HG03025 (cell line): ENCODE data around the gene VOPP1.
A peak's percentile ranks its signal among the peaks of the same experiment; 100 is the strongest.
"Not testable (repeated sequence)": the region's sequence is repeated elsewhere in the genome, so short reads cannot be mapped to it uniquely, and the experiment has no call there.

Experiments used
- ATAC-seq: cut with Tn5 transposase; IDR thresholded peaks from one replicate; pipeline ENCODE4 v1.9.1; 2021; ENCODE audit warnings: mild to moderate bottlenecking, moderate library complexity; ENCODE audit not compliant: unreplicated experiment, low FRiP score

The VOPP1 gene

DNA sequence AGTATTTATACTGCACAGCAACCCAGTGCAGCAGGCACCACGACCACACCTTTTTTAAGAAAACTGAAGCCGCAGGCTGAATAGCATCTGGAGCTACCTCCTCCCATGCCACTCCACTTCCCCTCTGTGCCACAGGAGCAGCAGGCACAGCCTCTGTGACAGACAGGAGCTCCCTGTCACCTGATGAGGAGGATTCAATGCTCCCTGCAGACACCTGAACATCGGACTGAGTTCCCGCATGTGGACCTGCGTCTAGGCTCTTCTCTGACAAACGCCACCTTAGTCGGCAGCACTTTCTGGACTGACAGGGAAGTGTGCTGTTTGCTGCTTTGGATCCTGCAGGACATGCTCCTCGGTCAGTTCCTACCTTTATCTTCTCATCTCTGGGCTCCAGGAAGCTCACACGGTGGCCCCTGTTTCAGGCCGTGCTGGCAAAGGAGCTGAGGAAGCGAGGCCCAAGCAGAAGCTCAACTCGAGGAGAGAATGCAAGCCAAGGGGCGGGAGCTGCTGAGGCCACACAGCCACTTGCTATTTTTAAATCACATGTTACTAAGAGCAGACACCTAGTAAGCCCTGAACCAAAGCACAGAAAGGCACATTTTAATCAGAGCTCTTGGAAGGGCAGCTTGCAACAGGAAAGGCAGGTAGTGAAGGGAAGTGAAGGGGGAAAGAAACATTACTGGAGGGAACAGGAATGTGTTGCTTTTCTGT, 56.6 kb downstream of the VOPP1 start:
- peak; percentile 43 for ATAC-seq

DNA sequence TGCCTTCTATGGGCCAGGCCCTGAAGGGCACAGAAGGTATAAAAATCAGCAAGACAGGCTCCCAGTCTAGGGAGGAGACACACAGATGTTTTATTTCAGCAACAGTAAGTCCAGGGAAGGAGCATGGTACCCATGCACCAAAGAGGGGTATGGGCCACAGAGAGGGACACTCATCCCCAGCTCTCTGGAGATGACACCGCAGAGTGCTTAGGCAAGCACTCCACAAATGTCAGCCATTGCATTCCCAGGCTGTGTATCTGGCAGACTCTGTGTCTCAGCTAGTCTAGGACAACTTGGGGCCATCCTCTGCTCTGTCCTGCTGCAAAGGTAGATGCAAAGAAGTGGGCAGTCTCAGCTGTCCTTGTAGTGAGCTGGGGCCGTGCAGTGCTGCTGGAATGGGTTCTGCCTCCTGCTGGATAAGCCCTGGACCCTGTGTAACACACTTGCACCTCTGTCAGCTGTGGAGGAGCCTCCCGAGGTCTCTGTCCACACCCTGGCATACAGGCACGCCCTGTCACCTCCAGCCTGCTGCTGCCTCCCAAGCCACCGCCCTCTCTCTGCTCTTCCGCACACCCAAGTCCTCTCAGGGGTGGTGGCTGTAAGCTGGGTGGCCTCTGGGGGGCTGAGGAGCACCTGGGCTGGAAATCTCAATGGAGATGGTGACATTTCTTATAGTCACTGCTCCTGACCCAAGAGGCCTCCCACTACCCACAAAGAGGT, 57.6 kb downstream of the VOPP1 start:
- no peak for ATAC-seq

DNA sequence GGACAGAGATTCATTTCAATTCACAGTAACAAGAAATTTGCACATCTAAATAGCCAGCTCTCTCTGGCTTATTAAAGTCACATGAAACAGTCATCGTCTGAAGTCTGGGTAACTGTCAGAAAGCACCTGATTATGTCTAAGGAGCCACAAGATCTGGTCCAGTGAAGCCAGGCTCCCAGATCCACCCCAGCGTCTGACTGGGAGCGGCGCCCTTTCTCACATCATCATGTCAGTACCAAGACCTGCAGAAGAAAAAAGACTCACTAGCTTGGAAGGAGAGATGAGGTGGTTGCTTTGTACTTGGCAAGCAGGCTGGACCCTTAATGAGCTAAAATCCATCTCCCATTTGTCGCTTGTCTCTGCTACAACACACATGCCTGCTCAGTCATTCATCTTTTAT, 58.4 kb downstream of the VOPP1 start:
- no peak for ATAC-seq

DNA sequence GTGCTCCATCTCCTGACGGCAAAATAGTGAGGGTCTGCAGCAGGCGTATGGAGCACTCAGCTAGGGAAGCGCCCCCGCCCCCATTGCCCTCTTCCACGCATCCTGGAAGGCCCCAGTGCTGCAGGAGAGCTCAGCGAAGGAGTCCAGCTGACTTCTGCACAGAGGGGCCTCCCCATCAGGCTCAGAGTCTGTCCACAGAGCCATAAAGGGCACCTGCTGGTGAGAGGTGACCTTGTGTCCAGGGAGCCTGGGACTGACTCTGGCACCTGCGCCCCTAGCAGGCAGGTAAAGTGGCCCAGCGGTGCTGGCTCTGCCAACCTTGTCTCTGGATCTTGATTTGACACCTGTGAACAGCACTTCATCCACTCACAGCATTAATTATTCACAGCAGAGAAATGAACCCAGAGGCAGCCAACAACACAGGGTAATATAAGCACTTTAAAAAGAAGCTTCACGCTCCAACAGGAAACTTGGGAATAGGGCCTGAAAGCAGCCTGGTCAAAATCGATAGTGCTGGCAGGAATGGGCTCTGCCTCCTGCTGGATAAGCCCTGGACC, 59.6 kb downstream of the VOPP1 start:
- no peak for ATAC-seq

DNA sequence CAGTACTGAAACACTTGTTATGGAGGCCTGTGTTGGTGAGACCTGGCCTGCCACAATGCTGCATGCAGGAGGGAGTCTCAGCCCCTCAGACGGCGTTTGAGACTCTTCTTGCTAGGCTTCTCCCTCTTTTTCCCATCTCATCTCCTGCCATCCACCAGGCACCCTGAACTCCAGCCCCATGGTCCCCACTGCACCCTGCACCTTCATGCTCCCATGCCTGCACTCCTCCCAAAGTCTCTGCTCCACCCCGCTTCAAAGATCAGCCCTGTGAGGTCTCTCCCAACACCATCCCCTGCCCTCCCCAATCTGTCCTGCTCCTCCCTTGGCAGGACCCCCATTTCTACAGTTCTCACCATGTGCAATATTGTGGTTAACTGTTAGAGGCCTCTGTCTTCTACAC, 61.7 kb downstream of the VOPP1 start:
- ATAC-seq, result no peak

DNA sequence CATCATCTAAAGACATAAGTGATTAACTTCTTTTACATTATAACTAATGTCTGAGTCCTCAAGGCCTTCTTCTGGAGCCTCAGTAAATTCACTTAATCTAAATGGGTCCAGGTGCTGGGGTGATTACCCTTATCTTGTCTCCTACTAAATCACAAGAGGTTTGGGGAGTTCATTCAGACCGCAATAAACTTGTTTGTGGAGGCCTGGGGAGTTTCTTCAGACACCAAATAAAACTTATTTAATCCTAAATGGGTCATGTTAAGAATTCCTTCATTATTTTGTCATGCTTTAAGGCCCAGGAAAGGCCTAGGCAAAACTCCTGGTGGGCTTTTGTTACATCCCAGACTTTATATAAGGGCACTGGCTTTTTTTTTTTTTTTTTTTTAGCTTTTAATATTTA, 62.1 kb downstream of the VOPP1 start:
- ATAC-seq, result not testable (repeated sequence)

DNA sequence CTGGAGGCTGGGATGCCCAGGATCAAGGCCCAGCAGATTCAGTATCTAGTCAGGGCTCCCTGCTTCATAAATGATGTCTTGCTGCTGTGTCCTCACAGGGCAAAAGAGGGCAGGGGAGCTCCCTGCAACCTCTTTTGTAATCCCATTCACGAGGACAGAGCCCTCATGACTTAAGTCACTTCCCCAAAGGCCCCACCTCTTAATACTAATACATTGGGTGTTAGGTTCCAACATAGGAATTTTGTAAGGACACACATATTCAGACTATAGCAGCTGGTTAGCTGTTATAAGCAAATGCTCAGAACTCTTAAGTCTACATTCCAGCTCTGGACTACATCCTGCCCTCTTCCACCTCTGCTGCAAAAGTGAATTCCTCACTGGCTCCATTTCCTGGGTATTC, 63.0 kb downstream of the VOPP1 start:
- ATAC-seq, result peak; percentile 11

DNA sequence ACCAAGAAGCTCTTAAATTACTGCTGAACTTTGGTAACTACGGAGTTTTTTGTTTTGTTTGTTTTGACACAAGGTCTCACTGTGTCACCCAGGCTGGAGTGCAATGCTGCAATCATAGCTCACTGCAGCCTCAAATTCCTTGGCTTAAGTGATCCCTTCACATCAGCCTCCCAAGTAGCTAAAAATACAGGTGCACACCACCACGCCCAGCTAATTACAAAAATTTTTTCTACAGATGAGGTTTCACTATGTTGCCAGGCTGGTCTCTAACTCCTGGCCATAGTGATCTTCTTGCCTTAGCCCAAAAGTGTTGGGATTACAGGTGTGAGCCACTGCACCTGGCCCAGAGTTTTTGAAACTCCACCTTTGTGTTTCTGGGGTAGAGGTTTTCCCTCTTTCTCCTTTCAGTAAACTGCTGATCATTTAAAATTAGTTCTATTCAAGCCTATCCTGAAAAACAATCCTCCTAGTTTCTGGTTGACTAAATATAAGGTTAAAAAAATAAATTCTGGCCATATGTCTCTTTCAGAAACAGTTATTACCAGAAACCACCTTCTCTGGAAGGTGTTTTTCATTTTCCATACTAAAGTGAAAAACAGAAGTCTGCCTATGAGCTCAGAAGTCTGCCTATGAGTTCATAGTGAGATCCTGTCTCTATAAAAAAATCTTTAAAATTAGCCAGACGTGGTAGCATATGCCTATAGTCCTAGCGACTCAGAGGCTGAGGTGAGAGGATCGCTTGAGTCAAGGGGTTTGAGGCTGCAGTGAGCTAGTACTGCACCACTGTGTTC, 63.9 kb downstream of the VOPP1 start:
- ATAC-seq, result peak; percentile 71

DNA sequence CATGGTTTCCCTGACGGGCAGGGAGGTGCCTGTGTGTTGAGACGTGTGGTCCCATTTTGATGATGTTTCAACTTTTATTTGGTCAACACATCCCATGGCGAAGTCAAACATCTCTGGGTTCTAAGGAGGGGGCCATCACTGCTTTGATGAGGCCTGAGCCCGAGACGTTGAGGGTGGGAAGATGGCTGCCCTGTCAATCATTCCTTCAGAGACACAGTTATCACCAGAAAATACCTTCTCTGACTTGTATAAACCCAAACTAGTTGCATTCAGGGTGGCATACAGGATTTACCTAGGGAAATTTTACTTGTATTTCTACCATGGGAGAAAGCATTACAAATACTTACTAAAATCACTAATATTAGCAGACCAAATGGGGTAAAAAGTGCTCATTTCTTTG, 64.6 kb downstream of the VOPP1 start:
- no peak for ATAC-seq

DNA sequence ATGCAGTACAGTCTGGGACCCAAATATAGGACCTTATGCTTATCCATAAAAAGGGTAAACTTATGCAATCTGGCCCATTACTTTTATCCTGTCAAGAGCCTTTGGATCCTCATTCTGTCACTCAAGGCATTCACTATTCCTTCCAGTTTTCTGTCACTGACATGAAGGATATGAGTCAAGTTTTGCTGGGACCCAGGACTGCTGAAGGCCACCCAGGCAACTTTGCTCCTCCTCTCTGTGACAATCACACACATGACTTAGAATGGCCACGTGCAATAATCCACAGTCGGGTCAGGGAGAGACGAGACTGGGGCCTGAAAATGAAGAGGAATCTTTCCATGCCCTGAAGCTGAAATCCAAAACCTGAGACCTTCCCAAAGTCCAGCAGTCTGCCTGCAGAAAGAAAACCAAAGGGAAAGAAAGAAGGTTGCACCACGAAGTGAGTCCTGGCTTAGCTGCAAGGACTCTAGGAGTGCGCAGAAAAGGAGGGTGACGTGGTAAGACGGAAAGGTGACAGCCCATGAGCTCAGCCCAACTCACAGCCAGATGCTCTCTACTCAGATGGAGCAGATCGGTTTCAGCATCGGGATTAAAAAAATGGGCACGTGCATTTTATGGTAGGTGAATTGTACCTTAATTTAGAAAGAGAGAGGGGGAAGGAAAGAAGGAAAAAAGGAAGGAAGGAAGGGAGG, 67.2 kb downstream of the VOPP1 start:
- ATAC-seq, result no peak

DNA sequence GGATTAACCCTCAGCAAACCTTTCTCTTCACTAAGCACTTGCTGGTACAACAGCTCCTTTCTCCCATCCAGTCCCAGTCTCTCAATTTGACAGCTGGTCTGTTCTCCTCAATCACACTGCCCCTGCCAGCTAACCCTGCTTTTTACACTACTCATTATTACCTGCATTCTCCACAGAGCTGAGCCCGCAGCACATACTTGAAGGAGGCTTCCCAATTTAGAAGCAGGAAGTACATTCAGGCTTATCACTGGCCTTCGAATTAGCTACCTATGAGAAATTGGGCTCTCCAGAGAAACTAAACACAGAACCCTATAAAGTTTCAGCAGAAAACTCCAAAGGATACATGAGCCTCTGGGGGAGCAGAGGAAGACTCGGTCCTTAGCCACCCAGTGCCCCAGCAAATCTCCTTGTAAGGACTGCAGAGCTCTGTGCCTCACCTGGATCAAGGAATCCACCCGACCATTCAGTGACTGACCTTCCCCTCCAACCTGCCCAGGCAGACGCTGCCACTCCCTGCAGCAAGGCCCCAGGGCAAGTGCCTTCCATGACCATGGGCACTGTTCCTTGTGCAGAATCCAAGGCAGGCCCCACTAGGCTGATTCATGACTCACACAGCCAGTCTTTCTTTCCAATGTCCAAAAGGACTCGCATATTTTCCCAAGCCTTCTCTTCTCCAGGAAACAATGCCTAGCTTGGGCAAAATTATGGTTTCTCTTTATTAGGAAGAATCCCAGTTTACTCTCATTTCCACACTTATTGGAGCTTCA, 68.0 kb downstream of the VOPP1 start:
- ATAC-seq, result no peak

DNA sequence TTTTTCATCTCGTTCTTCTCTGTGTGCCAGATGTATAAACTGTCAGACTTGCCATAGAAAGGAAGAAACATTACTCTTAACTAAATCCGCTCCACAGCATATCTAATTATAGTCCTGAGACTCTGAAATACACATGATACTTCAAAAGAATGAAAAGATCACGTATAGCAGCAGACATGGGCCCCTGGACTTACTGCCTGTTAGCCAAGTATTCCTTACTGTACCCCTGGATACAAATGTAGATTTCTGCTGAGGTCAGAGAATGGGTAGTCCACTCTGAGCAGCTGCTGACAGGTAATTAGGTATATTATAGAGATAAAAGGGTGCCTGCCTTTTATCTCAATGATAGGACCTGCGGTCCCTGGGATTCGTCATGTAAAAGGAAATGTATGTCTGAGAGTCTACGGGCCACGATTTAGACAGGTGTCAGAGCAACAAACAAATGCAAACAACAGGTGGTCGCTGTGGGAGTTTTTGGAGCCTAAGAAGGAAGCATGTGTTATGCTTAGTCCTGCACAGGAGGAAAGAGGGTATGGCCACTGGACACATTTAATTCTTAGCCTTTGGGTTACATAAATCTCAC, 69.4 kb downstream of the VOPP1 start:
- ATAC-seq, result no peak

DNA sequence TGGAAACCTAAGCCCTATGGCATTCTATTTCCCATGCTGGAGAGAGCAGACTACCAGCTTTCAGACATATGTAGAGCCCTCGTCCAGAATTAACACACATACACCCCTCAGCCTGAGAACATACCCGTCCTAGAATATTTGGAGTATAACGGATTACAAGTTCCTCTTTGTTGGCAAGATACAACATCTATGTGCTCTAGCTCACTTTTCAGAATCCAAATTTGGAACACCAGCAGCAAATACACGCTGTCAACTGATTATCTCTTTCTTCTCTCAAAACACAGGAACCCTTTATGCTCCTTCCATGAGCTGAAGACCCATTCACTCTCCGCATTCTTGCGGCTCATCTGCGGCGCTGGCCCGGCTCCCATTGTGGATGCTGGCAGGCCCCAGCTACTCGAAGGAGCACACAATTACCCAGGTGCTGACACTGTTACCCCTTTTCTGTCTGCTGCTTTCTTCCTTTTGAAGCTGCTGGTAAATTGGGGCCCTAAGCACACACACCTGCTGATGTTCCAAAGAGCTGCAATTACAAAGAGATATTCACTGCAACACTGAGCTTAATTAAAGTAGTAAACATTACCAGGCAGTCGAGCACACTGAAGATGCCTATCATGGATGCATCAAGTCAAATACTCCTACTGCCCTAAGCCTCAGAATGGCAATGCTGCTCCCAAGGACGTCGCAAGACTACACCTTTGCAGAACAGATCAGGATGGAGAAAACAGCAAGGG, 70.0 kb downstream of the VOPP1 start:
- ATAC-seq, result no peak

DNA sequence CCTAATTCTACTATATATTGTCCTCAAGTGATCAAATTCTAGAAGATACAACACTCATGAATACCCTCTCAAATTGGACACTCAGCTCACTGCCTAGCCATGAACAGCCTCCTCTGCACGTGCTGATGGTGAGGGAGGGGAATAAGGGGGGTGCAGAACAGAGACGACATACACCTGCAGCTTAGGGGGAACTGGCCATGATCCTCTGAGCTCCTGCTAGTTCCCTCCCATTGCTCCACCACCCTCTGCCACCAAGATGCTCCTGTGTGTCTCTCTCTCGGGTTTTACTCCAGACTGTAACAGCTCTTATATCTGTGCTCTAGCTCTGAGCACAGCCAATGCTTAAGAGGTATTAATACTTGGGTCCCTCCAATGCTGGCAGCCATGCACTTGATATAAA, 70.7 kb downstream of the VOPP1 start:
- ATAC-seq, result no peak

DNA sequence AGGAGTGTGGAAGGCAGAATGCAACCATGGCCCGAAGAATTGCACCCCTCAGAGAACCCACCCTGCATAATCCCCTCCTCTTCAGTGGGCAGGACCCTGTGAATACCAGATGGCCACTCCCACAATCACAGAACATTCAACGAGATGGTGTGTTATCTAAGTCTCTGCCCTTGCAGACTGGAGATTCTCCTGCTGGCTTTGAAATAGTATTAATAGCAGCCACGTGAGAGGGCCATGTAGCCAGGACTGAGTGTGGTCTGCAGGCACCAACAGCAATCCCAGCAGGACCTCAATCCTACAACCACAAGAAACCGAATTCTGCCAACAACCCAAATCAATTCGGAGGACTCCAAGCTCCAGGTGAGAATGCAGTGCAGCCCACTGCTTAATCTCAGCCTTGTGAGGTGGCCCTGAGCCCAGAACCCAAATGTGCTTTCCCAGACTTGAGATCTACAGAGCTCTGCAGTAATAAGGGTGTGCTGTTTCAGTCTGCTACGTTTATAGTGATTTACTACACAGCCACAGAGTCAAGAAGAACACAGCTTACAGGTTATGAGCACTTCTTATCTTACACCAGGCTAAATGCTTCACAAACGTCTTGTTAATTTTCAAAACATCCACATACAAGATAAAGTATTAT, 72.1 kb downstream of the VOPP1 start:
- ATAC-seq, result no peak

DNA sequence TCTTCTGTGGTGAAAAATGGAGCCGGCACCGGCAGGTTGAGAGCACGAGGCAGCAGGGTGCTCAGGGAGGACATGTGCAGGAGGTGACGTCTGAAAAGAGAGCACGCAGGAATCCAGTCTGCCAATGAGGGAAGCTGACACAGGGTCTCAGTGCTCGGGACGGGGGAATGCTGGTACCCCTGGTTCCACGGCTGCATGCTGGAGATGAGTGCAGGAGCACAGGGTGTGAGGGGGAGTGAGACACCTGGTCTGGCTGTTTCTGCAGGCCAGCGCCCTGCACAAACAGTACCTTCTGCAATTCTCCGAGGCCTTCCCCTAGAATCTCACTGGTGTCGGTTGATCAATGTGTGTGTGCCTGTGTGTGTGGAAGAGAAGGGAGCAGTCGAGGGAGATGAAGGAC, 72.7 kb downstream of the VOPP1 start:
- ATAC-seq, result no peak

DNA sequence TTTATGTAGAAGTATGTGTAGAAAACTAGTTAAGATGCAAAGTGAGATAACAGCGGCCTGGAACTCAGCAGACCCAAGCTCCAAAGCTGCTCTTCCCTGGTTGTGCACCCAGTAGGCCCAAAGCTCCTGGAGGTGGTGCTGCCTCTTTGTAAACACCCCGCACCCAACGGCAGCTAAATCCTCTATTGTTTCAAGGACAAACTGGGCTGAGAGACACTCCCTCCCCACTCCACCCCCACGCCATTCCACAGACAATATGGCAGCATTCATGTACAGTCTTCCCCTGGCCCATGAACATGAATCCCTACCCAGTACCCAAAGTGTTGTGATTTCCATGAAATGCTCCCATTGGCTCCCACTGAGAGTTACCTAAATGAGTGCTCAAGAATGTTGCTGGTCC, 73.5 kb downstream of the VOPP1 start:
- ATAC-seq, result no peak

DNA sequence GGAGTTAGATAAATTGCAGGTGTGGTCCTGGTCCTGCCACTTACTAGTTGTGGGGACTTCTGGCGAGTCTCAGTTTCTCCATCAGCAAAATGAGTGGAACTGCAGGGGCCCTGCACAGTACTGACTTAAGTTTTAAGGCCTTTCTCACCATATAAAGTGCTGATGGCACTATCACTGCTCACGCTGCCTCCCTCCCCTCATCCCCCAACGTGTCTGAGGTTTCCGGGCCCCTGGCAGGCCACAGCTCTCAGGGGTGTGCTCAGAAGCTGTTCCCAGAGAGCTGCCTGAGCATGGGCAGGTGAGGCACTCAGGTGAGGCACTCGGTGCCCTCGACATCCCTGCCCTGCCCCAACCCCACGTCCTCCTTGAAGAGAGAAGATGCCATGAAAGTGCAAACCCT, 74.2 kb downstream of the VOPP1 start:
- no peak for ATAC-seq
